PC-9 (cell line): ENCODE data around the gene NCK2. TPM values are rescaled to one million over a fixed set of nuclear protein-coding genes. Genes with fewer than 3 reads are reported as not detected.

Experiments
- BruUV-seq: library from RNA; stranded (reverse); fragments of 400-500 nt; replicated peaks from 2 replicates; lab custom pipeline; 2021; lab: Mats Ljungman, UMichigan
- CTCF ChIA-PET: fragments of 300-600 bp; sonication (Branson Sonifier 250); formaldehyde crosslinking; loops from one replicate; lab custom pipeline; 2022; ENCODE audit warnings: antibody characterized with exemption; lab: Charles Lee
- POLR2A ChIA-PET: fragments of 300-600 bp; sonication (Branson Sonifier 250); formaldehyde crosslinking; loops from one replicate; lab custom pipeline; 2022; ENCODE audit warnings: antibody characterized with exemption; ENCODE audit not compliant: unreplicated experiment; lab: Charles Lee
- DNase-seq, 2 experiments: peaks; one replicate each; pipeline versions ENCODE4 v3.0.0 to v3.0.0-alpha.2; 2015 to 2022; ENCODE audit warnings: mixed read lengths in 1 of 2
- H2AFZ ChIP-seq: fragments of 200-600 bp; sonication (generic); 2 replicates; pipeline ENCODE4 v1.8.1; 2017; ENCODE audit warnings: antibody characterized with exemption
- H3F3A ChIP-seq: fragments of 200-600 bp; sonication (generic); 2 replicates; pipeline ENCODE4 v1.8.1; 2017; ENCODE audit warnings: antibody characterized with exemption, mild to moderate bottlenecking, low read depth; ENCODE audit not compliant: insufficient read depth
- H3K27ac ChIP-seq: fragments of 200-600 bp; sonication (generic); 2 replicates; pipeline ENCODE4 v1.6.1; 2016; ENCODE audit warnings: mixed run types
- H3K27me3 ChIP-seq: fragments of 200-600 bp; sonication (generic); 2 replicates; pipeline ENCODE4 v1.6.1; 2016; ENCODE audit warnings: low read depth, mixed run types; ENCODE audit not compliant: insufficient read depth
- H3K36me3 ChIP-seq: fragments of 200-600 bp; sonication (generic); 2 replicates; pipeline ENCODE4 v1.6.1; 2016; ENCODE audit warnings: low read depth, mixed run types
- H3K4me1 ChIP-seq: fragments of 200-600 bp; sonication (generic); replicated peaks from 2 replicates; pipeline ENCODE4 v1.6.1; 2016; ENCODE audit warnings: mixed run types; ENCODE audit not compliant: insufficient read depth
- H3K4me2 ChIP-seq: fragments of 200-600 bp; sonication (generic); 2 replicates; pipeline ENCODE4 v1.6.1; 2017; ENCODE audit warnings: mixed run types
- H3K4me3 ChIP-seq: fragments of 200-600 bp; sonication (generic); 2 replicates; pipeline ENCODE4 v1.6.1; 2016; ENCODE audit warnings: mixed run types
- H3K79me2 ChIP-seq: fragments of 200-600 bp; sonication (generic); 2 replicates; pipeline ENCODE4 v1.6.1; 2017; ENCODE audit warnings: low read depth, mixed run types
- H3K9me2 ChIP-seq: fragments of 200-600 bp; sonication (generic); 2 replicates; pipeline ENCODE4 v1.8.1; 2017; ENCODE audit warnings: mild to moderate bottlenecking; ENCODE audit not compliant: insufficient read depth
- H3K9me3 ChIP-seq: fragments of 200-600 bp; sonication (generic); 2 replicates; pipeline ENCODE4 v1.8.1; 2016; ENCODE audit warnings: low read depth; ENCODE audit not compliant: insufficient read depth
- H4K20me1 ChIP-seq: fragments of 200-600 bp; sonication (generic); 2 replicates; pipeline ENCODE4 v1.8.1; 2017; ENCODE audit not compliant: insufficient read depth
- CTCF ChIP-seq: fragments of 200-600 bp; sonication (generic); conservative IDR thresholded peaks from 2 replicates; pipeline ENCODE4 v1.6.1; 2017; ENCODE audit warnings: mixed run types, antibody characterized with exemption, mild to moderate bottlenecking, moderate library complexity
- EZH2 ChIP-seq: fragments of 200-600 bp; sonication (generic); IDR thresholded peaks from 2 replicates; pipeline ENCODE4 v1.8.0; 2017; ENCODE audit warnings: antibody characterized with exemption, low read depth
- intact Hi-C: fragments of 100-400 bp; cut with micrococcal nuclease; formaldehyde crosslinking; loops from one replicate; pipeline ENCODE4 v1.10.0; 2022; ENCODE audit not compliant: unreplicated experiment
- total RNA-seq: library from RNA; stranded (reverse); gene quantifications from 2 replicates; pipeline ENCODE4 v1.2.3, GENCODE V29; 2021

NCK2 gene
- total RNA-seq, 1 experiment from 2014 or later, result 26.0 TPM

- intact Hi-C loops, result no loop called here
- H2AFZ ChIP-seq, result no peak overlapping the region
- H3K4me2 ChIP-seq, result no peak overlapping the region
- H3K79me2 ChIP-seq, result 0 out of 2 replicates have a peak, but pooled peaks cover 11% of the 10 kb centered on the region
- DNase-seq, result no peak
- POLR2A ChIA-PET, result interaction anchor here (0.6 kb wide), 1 partner anchor 428 kb away, joined by 4 read pairs; no protein-coding TSS in a partner anchor
- H3K36me3 ChIP-seq, result 0 out of 2 replicates have a peak, but pooled peaks cover 7% of the 10 kb centered on the region
- no peaks in the 10 kb centered on the region for H3K9me2 ChIP-seq
- no peak for TF ChIP-seq CTCF
- no peak for TF ChIP-seq EZH2
- no peak overlapping the region for H3K4me3 ChIP-seq
- H3F3A ChIP-seq, result no peaks in the 10 kb centered on the region
- no peaks in the 10 kb centered on the region for H3K4me1 ChIP-seq
- no peaks in the 10 kb centered on the region for H3K27me3 ChIP-seq
- CTCF ChIA-PET, result no interaction called here
- BruUV-seq, result no TSS peak
- no peaks in the 10 kb centered on the region for H3K9me3 ChIP-seq
- H3K27ac ChIP-seq, result no peak overlapping the region
- H4K20me1 ChIP-seq, result 0 out of 2 replicates have a peak, but pooled peaks cover 3% of the 10 kb centered on the region
Measured at GRCh38 chr2:105752691-105753358, 8.1 kb downstream of the NCK2 start.

- ChIA-PET CTCF (no interaction called here), POLR2A (no interaction called here)
- Histone ChIP-seq H3K27me3 (no peaks in the 10 kb centered on the region), H3K9me2 (no peaks in the 10 kb centered on the region), H3K9me3 (no peaks in the 10 kb centered on the region), H4K20me1 (0 out of 2 replicates have a peak, but pooled peaks cover 3% of the 10 kb centered on the region), H3K36me3 (0 out of 2 replicates have a peak, but pooled peaks cover 7% of the 10 kb centered on the region), H3K27ac (no peak overlapping the region), H3K4me3 (no peak overlapping the region), H3K4me2 (no peak overlapping the region), H2AFZ (no peak overlapping the region), H3K4me1 (no peaks in the 10 kb centered on the region), H3K79me2 (0 out of 2 replicates have a peak, but pooled peaks cover 11% of the 10 kb centered on the region), H3F3A (no peaks in the 10 kb centered on the region)
- no peak for DNase-seq
- no peak for TF ChIP-seq CTCF
- no peak for TF ChIP-seq EZH2
- BruUV-seq, result no TSS peak
- intact Hi-C loops, result no loop called here
Measured at GRCh38 chr2:105753380-105753779, 8.7 kb downstream of the NCK2 start.

- CTCF ChIA-PET, result no interaction called here
- TF ChIP-seq EZH2 (no peak), CTCF (no peak)
- no TSS peak for BruUV-seq
Measured at GRCh38 chr2:105754011-105754410, 9.3 kb downstream of the NCK2 start.

More at GRCh38 chr2:105754011-105754410, 9.3 kb downstream of the NCK2 start:
- Histone ChIP-seq H3K4me1 (no peaks in the 10 kb centered on the region), H3K27me3 (no peaks in the 10 kb centered on the region), H3K9me3 (no peaks in the 10 kb centered on the region), H3K79me2 (0 out of 2 replicates have a peak, but pooled peaks cover 6% of the 10 kb centered on the region), H2AFZ (no peak overlapping the region), H3F3A (no peaks in the 10 kb centered on the region), H3K9me2 (no peaks in the 10 kb centered on the region), H3K4me2 (no peak overlapping the region), H4K20me1 (0 out of 2 replicates have a peak, but pooled peaks cover under 1% of the 10 kb centered on the region), H3K27ac (no peak overlapping the region), H3K36me3 (0 out of 2 replicates have a peak, but pooled peaks cover 7% of the 10 kb centered on the region), H3K4me3 (no peak overlapping the region)
- no peak for DNase-seq
- POLR2A ChIA-PET, result no interaction called here
- intact Hi-C loops, result no loop called here
